Measurements from ENCODE around the gene TOGARAM1. TPM values are rescaled to one million over a fixed set of nuclear protein-coding genes. Genes with fewer than 3 reads are reported as not detected.
"Not testable (repeated sequence)": the region's sequence is repeated elsewhere in the genome, so short reads cannot be mapped to it uniquely, and the experiment has no call there.

The TOGARAM1 gene
- polyA plus RNA-seq, 2 donors: 3.0 to 3.1 TPM

- no peak overlapping the region for H3K4me3 ChIP-seq (ENCODE audit: low read depth in 1 of 2, low read length in 2 of 2)
- H3K27ac ChIP-seq (ENCODE audit: low read depth in 2 of 2, low read length in 1 of 2): no peak overlapping the region
- H3K27me3 ChIP-seq (ENCODE audit: control insufficient read depth in 1 of 2, insufficient read depth in 2 of 2, low read length in 2 of 2): no peaks in the 10 kb centered on the region
- no peaks in the 10 kb centered on the region for H3K4me1 ChIP-seq (ENCODE audit: control insufficient read depth in 2 of 2, insufficient read depth in 2 of 2, low read length in 1 of 2)
- WGBS, 2 donors: 94 to 95% methylated on average over 1 of the region's 1 CpG
- no peaks in the 10 kb centered on the region for H3K9me3 ChIP-seq (ENCODE audit: control insufficient read depth in 2 of 2, insufficient read depth in 1 of 2, low read depth in 1 of 2, low read length in 1 of 2)
- H3K36me3 ChIP-seq (ENCODE audit: control insufficient read depth in 2 of 2, insufficient read depth in 2 of 2, low read length in 1 of 2): no peaks in the 10 kb centered on the region
Measured at GRCh38 chr14:45078323-45078722, 116.3 kb downstream of the TOGARAM1 start.

- not testable (repeated sequence) for H3K27ac ChIP-seq (ENCODE audit: low read depth in 2 of 2, low read length in 1 of 2); H3K9me3 ChIP-seq (ENCODE audit: control insufficient read depth in 2 of 2, insufficient read depth in 1 of 2, low read depth in 1 of 2, low read length in 1 of 2); H3K4me1 ChIP-seq (ENCODE audit: control insufficient read depth in 2 of 2, insufficient read depth in 2 of 2, low read length in 1 of 2); H3K36me3 ChIP-seq (ENCODE audit: control insufficient read depth in 2 of 2, insufficient read depth in 2 of 2, low read length in 1 of 2); H3K27me3 ChIP-seq (ENCODE audit: control insufficient read depth in 1 of 2, insufficient read depth in 2 of 2, low read length in 2 of 2); H3K4me3 ChIP-seq (ENCODE audit: low read depth in 1 of 2, low read length in 2 of 2)
- 98 to 99% methylated on average over 27 to 40 of the region's 40 CpGs for WGBS, 2 donors
Measured at GRCh38 chr14:45080416-45080968, 118.5 kb downstream of the TOGARAM1 start.

GRCh38 chr14:45081096-45081495, 119.1 kb downstream of the TOGARAM1 start:
- H3K36me3 ChIP-seq (ENCODE audit: control insufficient read depth in 2 of 2, insufficient read depth in 2 of 2, low read length in 1 of 2): not testable (repeated sequence)
- WGBS, 2 donors: 90 to 97% methylated on average over 3 of the region's 3 CpGs

GRCh38 chr14:45082420-45082819, 120.4 kb downstream of the TOGARAM1 start:
- H3K4me1 ChIP-seq (ENCODE audit: control insufficient read depth in 2 of 2, insufficient read depth in 2 of 2, low read length in 1 of 2): no peaks in the 10 kb centered on the region
- H3K27ac ChIP-seq (ENCODE audit: low read depth in 2 of 2, low read length in 1 of 2): no peak overlapping the region
- no peaks in the 10 kb centered on the region for H3K27me3 ChIP-seq (ENCODE audit: control insufficient read depth in 1 of 2, insufficient read depth in 2 of 2, low read length in 2 of 2)
- 69 to 84% methylated on average over 2 of the region's 2 CpGs for WGBS, 2 donors
- no peak overlapping the region for H3K4me3 ChIP-seq (ENCODE audit: low read depth in 1 of 2, low read length in 2 of 2)
- H3K36me3 ChIP-seq (ENCODE audit: control insufficient read depth in 2 of 2, insufficient read depth in 2 of 2, low read length in 1 of 2): no peaks in the 10 kb centered on the region
- no peaks in the 10 kb centered on the region for H3K9me3 ChIP-seq (ENCODE audit: control insufficient read depth in 2 of 2, insufficient read depth in 1 of 2, low read depth in 1 of 2, low read length in 1 of 2)

More at GRCh38 chr14:45081096-45081495, 119.1 kb downstream of the TOGARAM1 start:
- H3K9me3 ChIP-seq (ENCODE audit: control insufficient read depth in 2 of 2, insufficient read depth in 1 of 2, low read depth in 1 of 2, low read length in 1 of 2); H3K4me1 ChIP-seq (ENCODE audit: control insufficient read depth in 2 of 2, insufficient read depth in 2 of 2, low read length in 1 of 2); H3K27me3 ChIP-seq (ENCODE audit: control insufficient read depth in 1 of 2, insufficient read depth in 2 of 2, low read length in 2 of 2); H3K27ac ChIP-seq (ENCODE audit: low read depth in 2 of 2, low read length in 1 of 2); H3K4me3 ChIP-seq (ENCODE audit: low read depth in 1 of 2, low read length in 2 of 2): not testable (repeated sequence)

GRCh38 chr14:45083617-45083975, 121.6 kb downstream of the TOGARAM1 start:
- Histone ChIP-seq H3K27me3 (ENCODE audit: control insufficient read depth in 1 of 2, insufficient read depth in 2 of 2, low read length in 2 of 2) (no peaks in the 10 kb centered on the region), H3K27ac (ENCODE audit: low read depth in 2 of 2, low read length in 1 of 2) (peak overlapping the region in 1 of 2 donors; percentile 48), H3K4me3 (ENCODE audit: low read depth in 1 of 2, low read length in 2 of 2) (peak overlapping the region; percentile 41 to 96), H3K4me1 (ENCODE audit: control insufficient read depth in 2 of 2, insufficient read depth in 2 of 2, low read length in 1 of 2) (no peaks in the 10 kb centered on the region), H3K9me3 (ENCODE audit: control insufficient read depth in 2 of 2, insufficient read depth in 1 of 2, low read depth in 1 of 2, low read length in 1 of 2) (no peaks in the 10 kb centered on the region), H3K36me3 (ENCODE audit: control insufficient read depth in 2 of 2, insufficient read depth in 2 of 2, low read length in 1 of 2) (no peaks in the 10 kb centered on the region)
- 0 to 1% methylated on average over 10 of the region's 10 CpGs for WGBS, 2 donors

GRCh38 chr14:45083976-45084722, 122.2 kb downstream of the TOGARAM1 start, which contains the start of gene PRPF39:
TSS of gene PRPF39 (plus strand) at chr14:45084116. CDS start at chr14:45095240, 11,124 bp downstream.
- WGBS, 2 donors: 0 to 1% methylated on average over 46 to 49 of the region's 49 CpGs
- Histone ChIP-seq H3K27ac (ENCODE audit: low read depth in 2 of 2, low read length in 1 of 2) (peak within 1 kb of the TSS; percentile 89 to 94), H3K4me1 (ENCODE audit: control insufficient read depth in 2 of 2, insufficient read depth in 2 of 2, low read length in 1 of 2) (no peaks in the 10 kb centered on the region)

GRCh38 chr14:45084946-45085346, 123.0 kb downstream of the TOGARAM1 start:
- Histone ChIP-seq H3K36me3 (ENCODE audit: control insufficient read depth in 2 of 2, insufficient read depth in 2 of 2, low read length in 1 of 2) (no peaks in the 10 kb centered on the region), H3K27me3 (ENCODE audit: control insufficient read depth in 1 of 2, insufficient read depth in 2 of 2, low read length in 2 of 2) (no peaks in the 10 kb centered on the region), H3K4me1 (ENCODE audit: control insufficient read depth in 2 of 2, insufficient read depth in 2 of 2, low read length in 1 of 2) (no peaks in the 10 kb centered on the region), H3K9me3 (ENCODE audit: control insufficient read depth in 2 of 2, insufficient read depth in 1 of 2, low read depth in 1 of 2, low read length in 1 of 2) (no peaks in the 10 kb centered on the region), H3K27ac (ENCODE audit: low read depth in 2 of 2, low read length in 1 of 2) (no peak overlapping the region), H3K4me3 (ENCODE audit: low read depth in 1 of 2, low read length in 2 of 2) (peak overlapping the region in 1 of 2 donors; percentile 96)
- 1 to 2% methylated on average over 4 of the region's 4 CpGs for WGBS, 2 donors

More at GRCh38 chr14:45083976-45084722, 122.2 kb downstream of the TOGARAM1 start, which contains the start of gene PRPF39:
- Histone ChIP-seq H3K9me3 (ENCODE audit: control insufficient read depth in 2 of 2, insufficient read depth in 1 of 2, low read depth in 1 of 2, low read length in 1 of 2) (no peaks in the 10 kb centered on the region), H3K36me3 (ENCODE audit: control insufficient read depth in 2 of 2, insufficient read depth in 2 of 2, low read length in 1 of 2) (no peaks in the 10 kb centered on the region), H3K27me3 (ENCODE audit: control insufficient read depth in 1 of 2, insufficient read depth in 2 of 2, low read length in 2 of 2) (no peaks in the 10 kb centered on the region), H3K4me3 (ENCODE audit: low read depth in 1 of 2, low read length in 2 of 2) (peak within 1 kb of the TSS; percentile 73 to 96)

GRCh38 chr14:45089813-45090212, 127.8 kb downstream of the TOGARAM1 start:
- WGBS, 2 donors: 19 to 28% methylated on average over 1 of the region's 1 CpG
- H3K27me3 ChIP-seq (ENCODE audit: control insufficient read depth in 1 of 2, insufficient read depth in 2 of 2, low read length in 2 of 2): no peaks in the 10 kb centered on the region
- H3K9me3 ChIP-seq (ENCODE audit: control insufficient read depth in 2 of 2, insufficient read depth in 1 of 2, low read depth in 1 of 2, low read length in 1 of 2): no peaks in the 10 kb centered on the region
- no peak overlapping the region for H3K4me3 ChIP-seq (ENCODE audit: low read depth in 1 of 2, low read length in 2 of 2)
- no peaks in the 10 kb centered on the region for H3K36me3 ChIP-seq (ENCODE audit: control insufficient read depth in 2 of 2, insufficient read depth in 2 of 2, low read length in 1 of 2)
- no peaks in the 10 kb centered on the region for H3K4me1 ChIP-seq (ENCODE audit: control insufficient read depth in 2 of 2, insufficient read depth in 2 of 2, low read length in 1 of 2)
- H3K27ac ChIP-seq (ENCODE audit: low read depth in 2 of 2, low read length in 1 of 2): no peak overlapping the region

- Histone ChIP-seq H3K4me3 (ENCODE audit: low read depth in 1 of 2, low read length in 2 of 2) (no peak overlapping the region), H3K4me1 (ENCODE audit: control insufficient read depth in 2 of 2, insufficient read depth in 2 of 2, low read length in 1 of 2) (no peaks in the 10 kb centered on the region), H3K27me3 (ENCODE audit: control insufficient read depth in 1 of 2, insufficient read depth in 2 of 2, low read length in 2 of 2) (no peaks in the 10 kb centered on the region), H3K36me3 (ENCODE audit: control insufficient read depth in 2 of 2, insufficient read depth in 2 of 2, low read length in 1 of 2) (peaks cover 3 to 5% of the 10 kb centered on the region in 2 donors), H3K9me3 (ENCODE audit: control insufficient read depth in 2 of 2, insufficient read depth in 1 of 2, low read depth in 1 of 2, low read length in 1 of 2) (no peaks in the 10 kb centered on the region), H3K27ac (ENCODE audit: low read depth in 2 of 2, low read length in 1 of 2) (no peak overlapping the region)
- 77 to 88% methylated on average over 2 of the region's 2 CpGs for WGBS, 2 donors
Measured at GRCh38 chr14:45091710-45092109, 129.7 kb downstream of the TOGARAM1 start.

GRCh38 chr14:45094275-45094674, 132.3 kb downstream of the TOGARAM1 start:
- 93 to 96% methylated on average over 2 of the region's 2 CpGs for WGBS, 2 donors
- no peaks in the 10 kb centered on the region for H3K27me3 ChIP-seq (ENCODE audit: control insufficient read depth in 1 of 2, insufficient read depth in 2 of 2, low read length in 2 of 2)
- H3K27ac ChIP-seq (ENCODE audit: low read depth in 2 of 2, low read length in 1 of 2): no peak overlapping the region
- no peaks in the 10 kb centered on the region for H3K4me1 ChIP-seq (ENCODE audit: control insufficient read depth in 2 of 2, insufficient read depth in 2 of 2, low read length in 1 of 2)
- no peak overlapping the region for H3K4me3 ChIP-seq (ENCODE audit: low read depth in 1 of 2, low read length in 2 of 2)
- H3K36me3 ChIP-seq (ENCODE audit: control insufficient read depth in 2 of 2, insufficient read depth in 2 of 2, low read length in 1 of 2): peaks cover 3 to 5% of the 10 kb centered on the region in 2 donors
- H3K9me3 ChIP-seq (ENCODE audit: control insufficient read depth in 2 of 2, insufficient read depth in 1 of 2, low read depth in 1 of 2, low read length in 1 of 2): no peaks in the 10 kb centered on the region
